Stomach (tissue), 4 donors: Measurements from ENCODE around the gene TXNL4A.

Experiments
- POLR2A ChIP-seq, 4 donors: fragments of 450-650 bp; IDR thresholded peaks; one replicate each; pipeline ENCODE4 v1.6.1; 2016; ENCODE audit warnings: antibody characterized with exemption in 4 of 4, control low read depth in 2 of 4, mild to moderate bottlenecking in 1 of 4, moderate library complexity in 1 of 4
- POLR2AphosphoS5 ChIP-seq, 3 donors: sonication (generic); formaldehyde crosslinking; IDR thresholded peaks; one replicate each; pipeline ENCODE4 v1.6.1; 2016; ENCODE audit warnings: antibody characterized with exemption in 3 of 3
- TF ChIP-seq, protein P1 (sequence below), 7 experiments: fragments of 450-650 bp in 4 of 7; fragments of 200-600 bp in 3 of 7; sonication (generic) in 3 of 7; IDR thresholded peaks; one replicate each; pipeline ENCODE4 v1.5.1; 2016 to 2019; ENCODE audit warnings: antibody characterized with exemption in 7 of 7, control low read depth in 2 of 7, mild to moderate bottlenecking in 1 of 7

DNA sequence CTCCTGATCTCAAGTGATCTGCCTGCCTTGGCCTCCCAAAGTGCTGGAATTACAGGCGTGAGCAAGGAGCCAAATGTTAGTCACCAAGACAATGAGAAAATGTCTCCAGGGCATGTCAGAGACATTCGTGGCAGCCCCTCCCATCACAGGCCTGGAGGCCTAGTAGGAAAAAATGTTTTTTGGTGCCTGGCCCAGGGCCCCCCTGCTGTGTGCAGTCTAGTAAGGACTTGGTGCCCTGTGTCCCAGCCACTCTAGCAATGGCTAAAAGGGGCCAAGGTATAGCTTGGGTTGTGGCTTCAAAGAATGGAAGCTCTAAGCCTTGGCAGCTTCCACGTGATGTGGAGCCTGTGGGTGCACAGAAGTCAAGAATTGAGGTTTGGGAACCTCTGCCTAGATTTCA, 12.5 kb upstream of the TXNL4A start:
- TF ChIP-seq, protein P1, sequence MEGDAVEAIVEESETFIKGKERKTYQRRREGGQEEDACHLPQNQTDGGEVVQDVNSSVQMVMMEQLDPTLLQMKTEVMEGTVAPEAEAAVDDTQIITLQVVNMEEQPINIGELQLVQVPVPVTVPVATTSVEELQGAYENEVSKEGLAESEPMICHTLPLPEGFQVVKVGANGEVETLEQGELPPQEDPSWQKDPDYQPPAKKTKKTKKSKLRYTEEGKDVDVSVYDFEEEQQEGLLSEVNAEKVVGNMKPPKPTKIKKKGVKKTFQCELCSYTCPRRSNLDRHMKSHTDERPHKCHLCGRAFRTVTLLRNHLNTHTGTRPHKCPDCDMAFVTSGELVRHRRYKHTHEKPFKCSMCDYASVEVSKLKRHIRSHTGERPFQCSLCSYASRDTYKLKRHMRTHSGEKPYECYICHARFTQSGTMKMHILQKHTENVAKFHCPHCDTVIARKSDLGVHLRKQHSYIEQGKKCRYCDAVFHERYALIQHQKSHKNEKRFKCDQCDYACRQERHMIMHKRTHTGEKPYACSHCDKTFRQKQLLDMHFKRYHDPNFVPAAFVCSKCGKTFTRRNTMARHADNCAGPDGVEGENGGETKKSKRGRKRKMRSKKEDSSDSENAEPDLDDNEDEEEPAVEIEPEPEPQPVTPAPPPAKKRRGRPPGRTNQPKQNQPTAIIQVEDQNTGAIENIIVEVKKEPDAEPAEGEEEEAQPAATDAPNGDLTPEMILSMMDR (IDR thresholded peaks at IDR 0.05): no peak
- TF ChIP-seq POLR2AphosphoS5 (IDR thresholded peaks at IDR 0.05) (no peak), POLR2A (IDR thresholded peaks at IDR 0.05) (no peak)
